ENCODE results near the gene OTOP2. TPM values are rescaled to one million over a fixed set of nuclear protein-coding genes. Genes with fewer than 3 reads are reported as not detected.

Gene OTOP2
- total RNA-seq, 1 experiment from 2014 or later = 0.11 TPM

GRCh38 chr17:74917430-74917829 lies 6.6 kb upstream of the OTOP2 start:
- Histone ChIP-seq H3K4me1 (ENCODE audit: insufficient read depth, low read length) (no peaks in the 10 kb centered on the region), H2BK15ac (ENCODE audit: low read depth, low read length) (no peak overlapping the region), H3K56ac (ENCODE audit: insufficient read length, low read depth, low read length) (no peak overlapping the region), H3K9me3 (ENCODE audit: control insufficient read depth, low read depth, low read length) (no peaks in the 10 kb centered on the region), H3K4me2 (ENCODE audit: insufficient read depth, insufficient read length, low read length) (no peak overlapping the region), H2BK20ac (ENCODE audit: low read depth, low read length, poor library complexity, severe bottlenecking) (no peak overlapping the region), H4K20me1 (ENCODE audit: control insufficient read depth, insufficient read depth, insufficient read length) (no peaks in the 10 kb centered on the region), H3K27me3 (ENCODE audit: insufficient read depth, low read length) (peaks cover 3% of the 10 kb centered on the region; the same call in 1 of the 2 replicates), H2AK5ac (ENCODE audit: insufficient read length, low read length) (no peak overlapping the region), H2BK12ac (ENCODE audit: insufficient read length, low read depth, low read length) (no peak overlapping the region), H4K91ac (ENCODE audit: insufficient read length, low read depth, low read length) (no peak overlapping the region), H3K18ac (ENCODE audit: insufficient read length, low read depth, low read length) (no peak overlapping the region), H3K14ac (ENCODE audit: insufficient read depth, low read length) (no peak overlapping the region; the same call in 1 of the 2 replicates), H3K23me2 (ENCODE audit: insufficient read length, low read depth, low read length, poor library complexity, severe bottlenecking) (no peaks in the 10 kb centered on the region), H3K79me2 (ENCODE audit: insufficient read depth, low read length) (no peaks in the 10 kb centered on the region), H3K9ac (ENCODE audit: extremely low read depth, insufficient read length, low read length) (no peak overlapping the region), H4K8ac (replicated peaks; ENCODE audit: insufficient read length, low read depth, low read length) (no peak overlapping the region), H2BK120ac (ENCODE audit: low read depth, low read length, poor library complexity, severe bottlenecking) (no peak overlapping the region), H3K27ac (ENCODE audit: insufficient read length, low read depth, low read length) (no peak overlapping the region), H2BK5ac (ENCODE audit: insufficient read length, low read length) (no peak overlapping the region), H3K4ac (ENCODE audit: low read depth, low read length) (no peak overlapping the region), H3K79me1 (ENCODE audit: insufficient read depth, low read depth, low read length, poor library complexity, severe bottlenecking) (no peaks in the 10 kb centered on the region), H3T11ph (ENCODE audit: low read length) (no peak overlapping the region), H2AFZ (ENCODE audit: low read length) (no peak overlapping the region), H3K23ac (ENCODE audit: insufficient read length, low read depth, low read length) (no peak overlapping the region), H4K5ac (ENCODE audit: insufficient read length, low read depth, low read length) (no peak overlapping the region)
- Mint-ChIP-seq H3K36me3 (ENCODE audit: insufficient read depth in 1 of 3, low read depth in 3 of 3) (peaks cover 0 to 3% (median 3%) of the 10 kb centered on the region in 3 experiments; a peak in 4 of 7 replicates), H3K9me3 (peaks cover 0 to 2% of the 10 kb centered on the region in 2 experiments; a peak in 2 of 5 replicates), H3K4me3 (no peak overlapping the region), H3K27ac (no peak overlapping the region), H3K27me3 (ENCODE audit: low read depth) (peaks cover 48% of the 10 kb centered on the region), H3K4me1 (peaks cover 15 to 34% of the 10 kb centered on the region in 2 experiments)
- TF ChIP-seq CTCF (conservative IDR thresholded peaks at IDR 0.05) = no peak
- DNase-seq = no peak
- WGBS (ENCODE audit: extremely low coverage, insufficient read length, low lambda C conversion rate) = no CpG with 5 or more reads among the region's 10 CpGs

Data from H9 (cell line).